Measurements from ENCODE around the gene MCM6.

The MCM6 gene

GRCh38 chr2:135876066-135876711 lies at the start of gene MCM6:
Gene MCM6, minus strand, starts transcription at chr2:135876443. Its CDS starts 78 bp downstream, at chr2:135876365.
- H4K20me1 ChIP-seq (ENCODE audit: insufficient read depth, low read length, poor library complexity, severe bottlenecking), result peaks cover 35% of the 10 kb centered on the region
- H3K4me2 ChIP-seq (ENCODE audit: low read depth, low read length, poor library complexity, severe bottlenecking), result peak within 1 kb of the TSS; percentile 91
- H2AFZ ChIP-seq (ENCODE audit: low read length), result peak within 1 kb of the TSS; percentile 95
- H3K4me1 ChIP-seq (ENCODE audit: insufficient read depth, low read length, poor library complexity, severe bottlenecking), result peaks cover 37% of the 10 kb centered on the region
- H3K79me2 ChIP-seq (ENCODE audit: insufficient read depth, low read length), result peaks cover 50% of the 10 kb centered on the region
- no peaks in the 10 kb centered on the region for H3F3A ChIP-seq (ENCODE audit: low read depth)
- H3K9ac ChIP-seq (ENCODE audit: low read depth, low read length, poor library complexity, severe bottlenecking), result peak within 1 kb of the TSS; percentile 98
- H3K27me3 ChIP-seq (ENCODE audit: insufficient read depth, low read length, poor library complexity, severe bottlenecking), result no peaks in the 10 kb centered on the region
- no peaks in the 10 kb centered on the region for H3K9me3 ChIP-seq (ENCODE audit: insufficient read depth, low read depth, low read length)
- H3K4me3 ChIP-seq (ENCODE audit: low read length, poor library complexity, severe bottlenecking), result peak within 1 kb of the TSS; percentile 99
- H3K36me3 ChIP-seq (ENCODE audit: insufficient read depth, low read length), result peaks cover 12% of the 10 kb centered on the region; the same call in 1 of the 2 replicates
- TF ChIP-seq CTCF (conservative IDR thresholded peaks at IDR 0.05; ENCODE audit: low read length), result no peak
- TF ChIP-seq EZH2phosphoT487 (IDR thresholded peaks at IDR 0.05; ENCODE audit: borderline replicate concordance), result no peak
- H3K9me2 ChIP-seq (replicated peaks; ENCODE audit: low read depth, low read length), result no peaks in the 10 kb centered on the region

GRCh38 chr2:135925571-135925970 lies 49.3 kb upstream of the MCM6 start:
- Histone ChIP-seq H3K9ac (ENCODE audit: low read depth, low read length, poor library complexity, severe bottlenecking) (no peak overlapping the region), H3K9me2 (replicated peaks; ENCODE audit: low read depth, low read length) (no peaks in the 10 kb centered on the region), H3K79me2 (ENCODE audit: insufficient read depth, low read length) (0 out of 2 replicates have a peak, but pooled peaks cover 8% of the 10 kb centered on the region), H3K36me3 (ENCODE audit: insufficient read depth, low read length) (peaks cover 63% of the 10 kb centered on the region), H4K20me1 (ENCODE audit: insufficient read depth, low read length, poor library complexity, severe bottlenecking) (no peaks in the 10 kb centered on the region), H3K4me3 (ENCODE audit: low read length, poor library complexity, severe bottlenecking) (no peak overlapping the region), H3K9me3 (ENCODE audit: insufficient read depth, low read depth, low read length) (no peaks in the 10 kb centered on the region), H3K4me1 (ENCODE audit: insufficient read depth, low read length, poor library complexity, severe bottlenecking) (no peaks in the 10 kb centered on the region), H3K27me3 (ENCODE audit: insufficient read depth, low read length, poor library complexity, severe bottlenecking) (no peaks in the 10 kb centered on the region), H2AFZ (ENCODE audit: low read length) (no peak overlapping the region), H3K4me2 (ENCODE audit: low read depth, low read length, poor library complexity, severe bottlenecking) (no peak overlapping the region), H3F3A (ENCODE audit: low read depth) (no peaks in the 10 kb centered on the region)
- TF ChIP-seq EZH2phosphoT487 (IDR thresholded peaks at IDR 0.05; ENCODE audit: borderline replicate concordance) (no peak), CTCF (conservative IDR thresholded peaks at IDR 0.05; ENCODE audit: low read length) (no peak)

- no peak overlapping the region for H3K9ac ChIP-seq (ENCODE audit: low read depth, low read length, poor library complexity, severe bottlenecking)
- H2AFZ ChIP-seq (ENCODE audit: low read length), result no peak overlapping the region
- H4K20me1 ChIP-seq (ENCODE audit: insufficient read depth, low read length, poor library complexity, severe bottlenecking), result no peaks in the 10 kb centered on the region
- peak; percentile 65 for TF ChIP-seq CTCF (conservative IDR thresholded peaks at IDR 0.05; ENCODE audit: low read length)
- TF ChIP-seq EZH2phosphoT487 (IDR thresholded peaks at IDR 0.05; ENCODE audit: borderline replicate concordance), result no peak
- no peak overlapping the region for H3K4me3 ChIP-seq (ENCODE audit: low read length, poor library complexity, severe bottlenecking)
- H3K4me1 ChIP-seq (ENCODE audit: insufficient read depth, low read length, poor library complexity, severe bottlenecking), result no peaks in the 10 kb centered on the region
- H3K36me3 ChIP-seq (ENCODE audit: insufficient read depth, low read length), result peaks cover 41% of the 10 kb centered on the region
- no peaks in the 10 kb centered on the region for H3K79me2 ChIP-seq (ENCODE audit: insufficient read depth, low read length)
- H3K27me3 ChIP-seq (ENCODE audit: insufficient read depth, low read length, poor library complexity, severe bottlenecking), result no peaks in the 10 kb centered on the region
- H3K9me3 ChIP-seq (ENCODE audit: insufficient read depth, low read depth, low read length), result no peaks in the 10 kb centered on the region
- no peak overlapping the region for H3K4me2 ChIP-seq (ENCODE audit: low read depth, low read length, poor library complexity, severe bottlenecking)
- no peaks in the 10 kb centered on the region for H3K9me2 ChIP-seq (replicated peaks; ENCODE audit: low read depth, low read length)
- no peaks in the 10 kb centered on the region for H3F3A ChIP-seq (ENCODE audit: low read depth)
Observed at GRCh38 chr2:135916207-135916606, 40.0 kb upstream of the MCM6 start.
